ENCODE data around the gene MYO5B.

DNA sequence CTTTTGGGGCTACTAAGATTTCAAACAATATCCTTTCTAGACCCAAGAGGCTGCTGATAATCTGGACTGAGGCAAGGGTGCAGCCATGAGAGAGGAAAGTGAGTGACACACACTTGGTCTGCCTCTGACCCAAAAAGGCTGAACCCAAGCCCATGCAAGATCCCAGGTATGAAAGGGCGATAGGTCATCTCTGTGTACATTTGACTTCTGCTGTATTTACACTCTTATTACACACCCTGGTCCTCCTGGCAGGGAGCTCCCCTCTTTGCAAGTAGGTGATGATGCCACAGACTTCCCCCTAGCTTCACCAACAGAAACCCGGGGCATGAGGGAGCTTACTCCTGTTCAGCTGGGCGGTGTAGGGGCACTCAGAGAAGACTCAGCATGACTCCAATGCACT lies 319.8 kb downstream of the MYO5B start:
- TF ChIP-seq, protein P1, sequence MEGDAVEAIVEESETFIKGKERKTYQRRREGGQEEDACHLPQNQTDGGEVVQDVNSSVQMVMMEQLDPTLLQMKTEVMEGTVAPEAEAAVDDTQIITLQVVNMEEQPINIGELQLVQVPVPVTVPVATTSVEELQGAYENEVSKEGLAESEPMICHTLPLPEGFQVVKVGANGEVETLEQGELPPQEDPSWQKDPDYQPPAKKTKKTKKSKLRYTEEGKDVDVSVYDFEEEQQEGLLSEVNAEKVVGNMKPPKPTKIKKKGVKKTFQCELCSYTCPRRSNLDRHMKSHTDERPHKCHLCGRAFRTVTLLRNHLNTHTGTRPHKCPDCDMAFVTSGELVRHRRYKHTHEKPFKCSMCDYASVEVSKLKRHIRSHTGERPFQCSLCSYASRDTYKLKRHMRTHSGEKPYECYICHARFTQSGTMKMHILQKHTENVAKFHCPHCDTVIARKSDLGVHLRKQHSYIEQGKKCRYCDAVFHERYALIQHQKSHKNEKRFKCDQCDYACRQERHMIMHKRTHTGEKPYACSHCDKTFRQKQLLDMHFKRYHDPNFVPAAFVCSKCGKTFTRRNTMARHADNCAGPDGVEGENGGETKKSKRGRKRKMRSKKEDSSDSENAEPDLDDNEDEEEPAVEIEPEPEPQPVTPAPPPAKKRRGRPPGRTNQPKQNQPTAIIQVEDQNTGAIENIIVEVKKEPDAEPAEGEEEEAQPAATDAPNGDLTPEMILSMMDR (IDR thresholded peaks at IDR 0.05; ENCODE audit: low read depth, low read length), result no peak
- no peak for TF ChIP-seq POLR2A (IDR thresholded peaks at IDR 0.05; ENCODE audit: extremely low read depth, insufficient read length)

Measured in NB4 (cell line).